WTC11 (cell line): ENCODE data around the gene PIAS3.

Experiments
- CREB1 ChIP-seq: sonication (generic); formaldehyde crosslinking; IDR thresholded peaks from 2 replicates; pipeline ENCODE4 v1.8.0; 2023; ENCODE audit warnings: mild to moderate bottlenecking, missing genetic modification reagents
- FOXJ3 ChIP-seq: sonication (generic); formaldehyde crosslinking; IDR thresholded peaks from 2 replicates; pipeline ENCODE4 v1.9.0; 2021; ENCODE audit warnings: missing genetic modification reagents, mild to moderate bottlenecking, borderline replicate concordance
- JUN ChIP-seq: sonication (generic); formaldehyde crosslinking; IDR thresholded peaks from 2 replicates; pipeline ENCODE4 v1.8.0; 2023; ENCODE audit warnings: mild to moderate bottlenecking, missing genetic modification reagents
- KAT7 ChIP-seq: sonication (generic); formaldehyde crosslinking; IDR thresholded peaks from 2 replicates; pipeline ENCODE4 v1.8.1; 2023; ENCODE audit warnings: missing genetic modification reagents, mild to moderate bottlenecking, borderline replicate concordance
- TF ChIP-seq, protein P1 (sequence below): fragments of 200-600 bp; IDR thresholded peaks from 2 replicates; pipeline ENCODE4 v1.8.0; 2022; ENCODE audit warnings: antibody characterized with exemption
- TF ChIP-seq, protein P2 (sequence below): sonication (generic); formaldehyde crosslinking; IDR thresholded peaks from 2 replicates; pipeline ENCODE4 v1.8.0; 2023; ENCODE audit warnings: missing genetic modification reagents, mild to moderate bottlenecking, borderline replicate concordance
- TF ChIP-seq, protein P3 (sequence below): sonication (generic); formaldehyde crosslinking; conservative IDR thresholded peaks from 2 replicates; pipeline ENCODE4 v1.8.1; 2023; ENCODE audit warnings: mild to moderate bottlenecking, low read depth, missing genetic modification reagents, moderate library complexity
- TF ChIP-seq, protein P4 (sequence below): sonication (generic); formaldehyde crosslinking; IDR thresholded peaks from 2 replicates; pipeline ENCODE4 v1.8.0; 2022; ENCODE audit warnings: mild to moderate bottlenecking, missing genetic modification reagents
- TF ChIP-seq, protein P5 (sequence below): sonication (generic); formaldehyde crosslinking; IDR thresholded peaks from 2 replicates; pipeline ENCODE4 v1.8.0; 2022; ENCODE audit warnings: mild to moderate bottlenecking, missing genetic modification reagents

DNA sequence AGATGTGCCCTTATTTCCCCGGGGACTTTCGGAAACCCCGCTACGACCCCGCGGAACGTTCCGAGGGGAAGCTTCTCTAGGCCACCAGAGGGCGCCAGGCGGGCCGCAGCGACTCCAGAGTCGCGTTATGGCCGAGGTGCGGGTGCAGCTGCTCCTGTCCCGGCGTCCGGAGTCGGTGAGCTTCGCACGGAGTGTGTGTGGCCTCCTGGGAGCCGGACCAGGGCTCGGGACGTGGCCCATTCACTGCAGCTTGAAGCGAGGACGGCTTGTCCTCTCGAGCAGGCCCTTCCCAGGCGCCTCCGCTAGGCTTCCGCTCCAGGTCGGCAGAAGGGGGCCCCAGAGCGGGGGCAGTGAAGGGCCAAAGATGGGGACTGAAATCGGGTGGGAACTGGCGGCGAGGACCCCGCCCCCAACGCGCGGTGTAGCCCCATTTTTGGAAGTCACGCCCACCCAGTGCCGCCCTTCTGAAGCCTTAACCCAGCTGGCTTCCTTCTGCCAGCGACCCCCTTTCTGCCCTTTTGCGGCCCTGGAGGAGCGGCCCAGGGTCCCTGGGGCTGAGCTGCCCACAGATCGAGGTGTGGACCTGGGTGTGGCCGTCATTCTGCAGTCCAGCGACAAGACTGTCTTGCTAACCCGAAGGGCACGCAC, 13.2 kb downstream of the PIAS3 start, which contains the start of gene NUDT17:
- TF ChIP-seq JUN (CRISPR knock-in tag) (no peak), FOXJ3 (CRISPR knock-in tag) (no peak), CREB1 (CRISPR knock-in tag) (no peak), KAT7 (CRISPR knock-in tag) (no peak)
- TF ChIP-seq, protein P1, sequence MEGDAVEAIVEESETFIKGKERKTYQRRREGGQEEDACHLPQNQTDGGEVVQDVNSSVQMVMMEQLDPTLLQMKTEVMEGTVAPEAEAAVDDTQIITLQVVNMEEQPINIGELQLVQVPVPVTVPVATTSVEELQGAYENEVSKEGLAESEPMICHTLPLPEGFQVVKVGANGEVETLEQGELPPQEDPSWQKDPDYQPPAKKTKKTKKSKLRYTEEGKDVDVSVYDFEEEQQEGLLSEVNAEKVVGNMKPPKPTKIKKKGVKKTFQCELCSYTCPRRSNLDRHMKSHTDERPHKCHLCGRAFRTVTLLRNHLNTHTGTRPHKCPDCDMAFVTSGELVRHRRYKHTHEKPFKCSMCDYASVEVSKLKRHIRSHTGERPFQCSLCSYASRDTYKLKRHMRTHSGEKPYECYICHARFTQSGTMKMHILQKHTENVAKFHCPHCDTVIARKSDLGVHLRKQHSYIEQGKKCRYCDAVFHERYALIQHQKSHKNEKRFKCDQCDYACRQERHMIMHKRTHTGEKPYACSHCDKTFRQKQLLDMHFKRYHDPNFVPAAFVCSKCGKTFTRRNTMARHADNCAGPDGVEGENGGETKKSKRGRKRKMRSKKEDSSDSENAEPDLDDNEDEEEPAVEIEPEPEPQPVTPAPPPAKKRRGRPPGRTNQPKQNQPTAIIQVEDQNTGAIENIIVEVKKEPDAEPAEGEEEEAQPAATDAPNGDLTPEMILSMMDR, result peak; percentile 82
- TF ChIP-seq, protein P2, sequence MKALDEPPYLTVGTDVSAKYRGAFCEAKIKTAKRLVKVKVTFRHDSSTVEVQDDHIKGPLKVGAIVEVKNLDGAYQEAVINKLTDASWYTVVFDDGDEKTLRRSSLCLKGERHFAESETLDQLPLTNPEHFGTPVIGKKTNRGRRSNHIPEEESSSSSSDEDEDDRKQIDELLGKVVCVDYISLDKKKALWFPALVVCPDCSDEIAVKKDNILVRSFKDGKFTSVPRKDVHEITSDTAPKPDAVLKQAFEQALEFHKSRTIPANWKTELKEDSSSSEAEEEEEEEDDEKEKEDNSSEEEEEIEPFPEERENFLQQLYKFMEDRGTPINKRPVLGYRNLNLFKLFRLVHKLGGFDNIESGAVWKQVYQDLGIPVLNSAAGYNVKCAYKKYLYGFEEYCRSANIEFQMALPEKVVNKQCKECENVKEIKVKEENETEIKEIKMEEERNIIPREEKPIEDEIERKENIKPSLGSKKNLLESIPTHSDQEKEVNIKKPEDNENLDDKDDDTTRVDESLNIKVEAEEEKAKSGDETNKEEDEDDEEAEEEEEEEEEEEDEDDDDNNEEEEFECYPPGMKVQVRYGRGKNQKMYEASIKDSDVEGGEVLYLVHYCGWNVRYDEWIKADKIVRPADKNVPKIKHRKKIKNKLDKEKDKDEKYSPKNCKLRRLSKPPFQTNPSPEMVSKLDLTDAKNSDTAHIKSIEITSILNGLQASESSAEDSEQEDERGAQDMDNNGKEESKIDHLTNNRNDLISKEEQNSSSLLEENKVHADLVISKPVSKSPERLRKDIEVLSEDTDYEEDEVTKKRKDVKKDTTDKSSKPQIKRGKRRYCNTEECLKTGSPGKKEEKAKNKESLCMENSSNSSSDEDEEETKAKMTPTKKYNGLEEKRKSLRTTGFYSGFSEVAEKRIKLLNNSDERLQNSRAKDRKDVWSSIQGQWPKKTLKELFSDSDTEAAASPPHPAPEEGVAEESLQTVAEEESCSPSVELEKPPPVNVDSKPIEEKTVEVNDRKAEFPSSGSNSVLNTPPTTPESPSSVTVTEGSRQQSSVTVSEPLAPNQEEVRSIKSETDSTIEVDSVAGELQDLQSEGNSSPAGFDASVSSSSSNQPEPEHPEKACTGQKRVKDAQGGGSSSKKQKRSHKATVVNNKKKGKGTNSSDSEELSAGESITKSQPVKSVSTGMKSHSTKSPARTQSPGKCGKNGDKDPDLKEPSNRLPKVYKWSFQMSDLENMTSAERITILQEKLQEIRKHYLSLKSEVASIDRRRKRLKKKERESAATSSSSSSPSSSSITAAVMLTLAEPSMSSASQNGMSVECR (CRISPR knock-in tag), result no peak
- TF ChIP-seq, protein P3, sequence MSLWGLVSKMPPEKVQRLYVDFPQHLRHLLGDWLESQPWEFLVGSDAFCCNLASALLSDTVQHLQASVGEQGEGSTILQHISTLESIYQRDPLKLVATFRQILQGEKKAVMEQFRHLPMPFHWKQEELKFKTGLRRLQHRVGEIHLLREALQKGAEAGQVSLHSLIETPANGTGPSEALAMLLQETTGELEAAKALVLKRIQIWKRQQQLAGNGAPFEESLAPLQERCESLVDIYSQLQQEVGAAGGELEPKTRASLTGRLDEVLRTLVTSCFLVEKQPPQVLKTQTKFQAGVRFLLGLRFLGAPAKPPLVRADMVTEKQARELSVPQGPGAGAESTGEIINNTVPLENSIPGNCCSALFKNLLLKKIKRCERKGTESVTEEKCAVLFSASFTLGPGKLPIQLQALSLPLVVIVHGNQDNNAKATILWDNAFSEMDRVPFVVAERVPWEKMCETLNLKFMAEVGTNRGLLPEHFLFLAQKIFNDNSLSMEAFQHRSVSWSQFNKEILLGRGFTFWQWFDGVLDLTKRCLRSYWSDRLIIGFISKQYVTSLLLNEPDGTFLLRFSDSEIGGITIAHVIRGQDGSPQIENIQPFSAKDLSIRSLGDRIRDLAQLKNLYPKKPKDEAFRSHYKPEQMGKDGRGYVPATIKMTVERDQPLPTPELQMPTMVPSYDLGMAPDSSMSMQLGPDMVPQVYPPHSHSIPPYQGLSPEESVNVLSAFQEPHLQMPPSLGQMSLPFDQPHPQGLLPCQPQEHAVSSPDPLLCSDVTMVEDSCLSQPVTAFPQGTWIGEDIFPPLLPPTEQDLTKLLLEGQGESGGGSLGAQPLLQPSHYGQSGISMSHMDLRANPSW (CRISPR knock-in tag), result no peak
- TF ChIP-seq, protein P4, sequence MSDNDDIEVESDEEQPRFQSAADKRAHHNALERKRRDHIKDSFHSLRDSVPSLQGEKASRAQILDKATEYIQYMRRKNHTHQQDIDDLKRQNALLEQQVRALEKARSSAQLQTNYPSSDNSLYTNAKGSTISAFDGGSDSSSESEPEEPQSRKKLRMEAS, result no peak
- TF ChIP-seq, protein P5, sequence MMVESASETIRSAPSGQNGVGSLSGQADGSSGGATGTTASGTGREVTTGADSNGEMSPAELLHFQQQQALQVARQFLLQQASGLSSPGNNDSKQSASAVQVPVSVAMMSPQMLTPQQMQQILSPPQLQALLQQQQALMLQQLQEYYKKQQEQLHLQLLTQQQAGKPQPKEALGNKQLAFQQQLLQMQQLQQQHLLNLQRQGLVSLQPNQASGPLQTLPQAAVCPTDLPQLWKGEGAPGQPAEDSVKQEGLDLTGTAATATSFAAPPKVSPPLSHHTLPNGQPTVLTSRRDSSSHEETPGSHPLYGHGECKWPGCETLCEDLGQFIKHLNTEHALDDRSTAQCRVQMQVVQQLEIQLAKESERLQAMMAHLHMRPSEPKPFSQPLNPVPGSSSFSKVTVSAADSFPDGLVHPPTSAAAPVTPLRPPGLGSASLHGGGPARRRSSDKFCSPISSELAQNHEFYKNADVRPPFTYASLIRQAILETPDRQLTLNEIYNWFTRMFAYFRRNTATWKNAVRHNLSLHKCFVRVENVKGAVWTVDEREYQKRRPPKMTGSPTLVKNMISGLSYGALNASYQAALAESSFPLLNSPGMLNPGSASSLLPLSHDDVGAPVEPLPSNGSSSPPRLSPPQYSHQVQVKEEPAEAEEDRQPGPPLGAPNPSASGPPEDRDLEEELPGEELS (CRISPR knock-in tag), result no peak
